ENCODE results near the gene LBR. TPM values are rescaled to one million over a fixed set of nuclear protein-coding genes. Genes with fewer than 3 reads are reported as not detected.

LBR gene
- total RNA-seq, 1 donor from 2014 or later: 48.8 TPM

DNA sequence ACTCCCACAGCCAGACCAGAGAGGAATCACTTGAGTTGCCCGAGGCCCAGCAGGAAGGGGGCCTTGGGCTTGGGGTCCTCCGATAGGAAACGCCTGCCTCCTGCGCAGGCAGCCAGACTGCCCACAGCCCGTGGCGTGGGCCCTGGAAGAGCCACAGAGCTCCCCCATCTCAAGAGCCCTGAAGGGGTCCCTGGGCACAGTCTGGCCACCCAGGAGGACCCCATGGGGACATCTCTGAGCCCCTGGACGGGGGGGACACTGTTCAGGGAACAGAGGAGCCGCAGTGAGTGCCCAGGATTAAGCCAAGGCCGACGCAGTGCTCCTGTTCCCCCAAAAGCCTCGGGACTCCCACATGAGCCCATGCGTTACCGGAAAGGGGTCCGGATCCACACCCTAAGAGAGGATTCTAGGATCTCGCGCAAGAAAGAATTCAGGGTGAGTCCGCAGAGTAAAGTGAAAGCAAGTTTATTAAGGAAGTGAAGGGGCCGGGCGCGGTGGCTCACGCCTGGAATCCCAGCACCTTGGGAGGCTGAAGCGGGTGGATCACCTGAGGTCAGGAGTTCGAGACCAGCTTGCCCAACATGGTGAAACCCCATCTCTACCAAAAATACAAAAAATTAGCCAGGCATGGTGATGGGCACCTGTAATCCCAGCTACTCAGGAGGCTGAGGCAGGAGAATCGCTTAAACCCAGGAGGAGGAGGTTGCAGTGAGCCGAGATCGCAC lies 38.1 kb upstream of the LBR start:
- intact Hi-C loops (cut with DNase I): no loop called here
- DNase-seq (ENCODE audit: low spot score): no peak
- no peak for ATAC-seq

GRCh38 chr1:225464851-225465792 lies 37.3 kb upstream of the LBR start:
- DNase-seq (ENCODE audit: low spot score): no peak
- ATAC-seq: no peak

DNA sequence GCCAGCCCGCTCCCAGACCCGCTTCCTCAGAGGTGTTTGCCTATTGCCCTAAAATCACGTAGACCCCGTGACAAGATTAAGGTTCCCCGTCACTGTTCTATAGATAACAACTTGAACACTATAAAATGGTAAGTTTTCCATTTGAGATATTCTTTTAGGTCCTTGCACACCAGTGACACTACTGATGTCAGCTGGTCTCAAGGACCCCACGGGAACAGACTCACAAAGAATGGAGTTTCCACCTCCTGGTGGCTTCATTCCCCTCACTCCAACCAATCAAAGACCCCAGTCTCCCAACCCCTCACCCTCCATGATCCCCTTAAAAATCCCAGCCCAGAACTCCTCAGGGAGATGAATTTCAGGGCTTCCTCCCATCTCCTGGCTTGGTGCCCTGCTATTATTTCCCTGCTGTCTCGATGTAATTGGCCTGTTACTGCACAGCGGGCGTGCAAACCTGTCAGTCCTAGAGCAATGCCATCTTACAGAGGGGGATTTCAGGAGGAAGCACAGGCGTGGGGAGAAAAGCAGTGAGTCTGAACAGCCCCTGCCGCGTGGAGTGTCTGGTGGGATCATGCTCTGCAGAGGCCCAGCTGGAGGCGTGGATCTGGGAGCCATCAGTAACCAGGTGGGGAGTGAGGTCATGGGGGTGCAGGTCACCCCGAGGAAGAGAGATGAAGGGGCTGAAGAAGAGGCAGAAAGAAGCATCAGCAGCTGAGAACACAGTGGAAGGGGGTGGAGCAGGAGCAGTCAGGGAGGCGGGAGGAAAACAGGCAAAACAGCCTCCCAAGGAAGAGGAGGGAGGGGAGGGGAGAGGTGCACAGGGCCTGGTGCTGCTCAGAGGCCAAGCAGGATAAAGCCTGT lies 35.1 kb upstream of the LBR start:
- DNase-seq (ENCODE audit: low spot score): no peak
- intact Hi-C loops (cut with DNase I): no loop called here
- ATAC-seq: no peak

More at GRCh38 chr1:225464851-225465792, 37.3 kb upstream of the LBR start:
- intact Hi-C loops (cut with DNase I): no loop called here

DNA sequence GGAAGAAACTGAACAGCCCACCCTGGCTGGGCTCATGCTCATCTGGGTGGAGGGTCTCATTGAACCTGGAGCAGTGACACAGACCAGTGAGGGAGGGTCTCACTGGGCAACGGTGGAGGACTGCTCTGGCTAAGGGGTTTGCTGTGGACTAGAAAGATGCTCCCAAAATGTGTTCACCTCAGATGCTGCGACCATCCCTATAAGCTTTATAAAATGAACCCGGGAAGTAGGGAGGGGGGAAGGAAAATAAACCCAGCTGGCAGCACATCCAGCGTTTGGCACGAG lies 34.5 kb upstream of the LBR start:
- intact Hi-C loops (cut with DNase I): no loop called here
- no peak for DNase-seq (ENCODE audit: low spot score)
- ATAC-seq: no peak

DNA sequence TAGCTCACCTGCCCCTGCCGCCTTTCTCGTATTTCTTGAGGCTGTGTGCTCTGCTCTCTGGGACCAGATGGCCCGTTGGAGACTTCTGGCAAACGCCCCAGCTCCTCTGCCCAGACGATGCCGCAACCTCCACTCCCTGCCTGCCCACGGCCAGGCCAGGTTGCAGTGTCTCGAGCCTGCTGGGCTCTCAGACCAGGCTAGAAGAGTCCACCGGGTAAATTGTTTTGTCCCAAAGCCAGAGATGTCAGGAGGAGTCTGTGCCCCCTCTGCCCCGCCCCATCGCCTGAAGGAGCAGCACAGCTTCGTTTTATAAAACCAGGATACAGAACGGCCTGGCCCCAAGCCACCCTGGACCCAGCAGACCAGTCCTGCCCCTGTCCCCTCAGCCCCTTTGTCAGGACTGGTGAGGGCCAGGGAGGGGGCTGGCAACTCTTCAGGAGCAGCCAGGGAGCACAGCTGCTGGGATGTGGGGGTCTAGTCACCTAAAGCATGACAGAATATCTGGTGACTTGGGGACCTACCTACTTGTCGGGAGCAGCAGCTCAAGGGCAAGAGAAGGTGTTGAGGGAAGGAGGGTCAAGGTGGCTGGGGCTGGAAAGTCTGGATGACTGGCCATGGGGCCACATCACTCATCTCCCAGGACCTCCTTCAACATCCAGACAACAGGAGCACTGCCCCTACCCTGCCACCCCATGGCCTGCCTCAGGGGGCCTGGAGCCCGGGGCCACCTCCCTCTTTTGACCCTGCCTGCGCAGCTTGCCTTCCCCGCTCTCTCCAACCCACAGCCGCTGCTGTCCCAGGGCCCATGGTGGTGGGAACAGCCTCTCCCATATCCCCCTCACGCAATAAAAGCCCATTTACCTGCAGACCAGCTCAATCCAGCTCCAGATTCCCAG lies 33.9 kb upstream of the LBR start:
- no peak for ATAC-seq
- peak; percentile 45 for DNase-seq (ENCODE audit: low spot score)
- intact Hi-C loops (cut with DNase I): no loop called here

- DNase-seq (ENCODE audit: low spot score): peak; percentile 33
- ATAC-seq: no peak
- intact Hi-C loops (cut with DNase I): no loop called here
These were observed 33.1 kb upstream of the LBR start for GRCh38 chr1:225460737-225461532.

DNA sequence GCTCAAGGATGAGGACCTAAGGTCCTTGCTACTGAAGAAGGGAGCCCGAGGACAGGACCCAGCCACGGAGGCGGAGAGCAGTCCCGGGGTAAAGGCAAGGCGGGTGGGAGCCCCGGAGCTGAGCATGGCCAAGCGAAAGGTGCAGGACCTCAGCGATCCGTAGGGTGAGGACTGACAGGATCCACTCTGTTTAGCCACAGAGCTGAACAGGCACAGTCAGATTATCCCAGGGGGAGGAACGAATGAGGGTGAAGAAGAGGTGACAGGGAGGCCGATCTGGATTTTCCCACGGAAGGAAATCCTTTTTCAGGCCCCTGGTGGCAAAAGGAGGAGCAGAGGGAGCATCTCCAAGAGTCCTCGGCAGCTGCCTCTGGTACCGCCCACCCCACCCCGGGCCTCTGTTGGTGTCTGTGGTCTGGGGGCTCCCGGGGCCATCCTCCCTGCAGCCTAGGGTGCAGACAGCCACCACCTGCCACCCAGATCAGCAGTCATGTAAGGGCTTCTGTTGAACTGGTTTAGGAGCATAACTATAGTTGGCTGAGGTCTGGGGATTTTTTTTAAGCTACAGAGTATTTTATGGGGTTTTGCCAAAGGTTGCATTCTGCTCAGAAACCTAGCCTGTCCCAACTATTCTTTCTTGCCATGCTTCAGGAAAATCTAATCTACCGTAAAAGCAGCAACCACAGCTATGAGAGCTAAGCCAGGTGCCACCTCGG lies 32.3 kb upstream of the LBR start:
- peak; percentile 54 for DNase-seq (ENCODE audit: low spot score)
- peak; percentile 18 for ATAC-seq
- intact Hi-C loops (cut with DNase I): no loop called here

- intact Hi-C loops (cut with DNase I): no loop called here
- ATAC-seq (peak; percentile 55), DNase-seq (ENCODE audit: low spot score) (no peak)
These were observed 30.4 kb upstream of the LBR start for GRCh38 chr1:225458222-225458631.

DNA sequence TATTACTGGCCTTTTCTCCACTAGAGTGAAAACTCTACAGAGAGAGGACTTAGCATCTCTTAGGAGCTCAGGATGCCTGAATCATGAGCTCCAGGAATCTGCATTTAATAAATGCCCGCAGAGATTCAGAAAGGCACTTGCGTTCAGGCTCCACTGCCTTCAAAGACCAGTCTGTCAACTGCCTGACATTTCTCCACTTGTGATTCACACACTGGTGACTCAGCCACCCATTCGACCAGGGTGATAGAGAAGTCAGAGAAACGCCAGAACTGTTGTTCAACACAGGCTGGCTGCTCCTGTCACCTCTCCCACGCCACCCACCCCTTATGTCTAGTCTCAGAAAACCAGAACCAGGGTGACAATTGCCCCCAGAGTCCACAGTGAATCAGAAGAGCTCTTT lies 26.9 kb upstream of the LBR start:
- no peak for ATAC-seq
- intact Hi-C loops (cut with DNase I): no loop called here

GRCh38 chr1:225453797-225454648 lies 26.2 kb upstream of the LBR start:
- intact Hi-C loops (cut with DNase I): no loop called here
- DNase-seq (ENCODE audit: low spot score): peak; percentile 28
- ATAC-seq: no peak

More for the DNA sequence above, 26.9 kb upstream of the LBR start:
- peak; percentile 54 for DNase-seq (ENCODE audit: low spot score)

GRCh38 chr1:225451840-225452515 lies 24.1 kb upstream of the LBR start:
- intact Hi-C loops (cut with DNase I): no loop called here
- DNase-seq (ENCODE audit: low spot score) (peak; percentile 51), ATAC-seq (no peak)

- DNase-seq (ENCODE audit: low spot score): peak; percentile 18
- intact Hi-C loops (cut with DNase I): no loop called here
- no peak for ATAC-seq
These were observed 23.5 kb upstream of the LBR start for GRCh38 chr1:225451340-225451739.

- intact Hi-C loops (cut with DNase I): no loop called here
- ATAC-seq: peak; percentile 10
- peak; percentile 54 for DNase-seq (ENCODE audit: low spot score)
These were observed 22.8 kb upstream of the LBR start for GRCh38 chr1:225450491-225451191.

GRCh38 chr1:225449774-225450173 lies 21.9 kb upstream of the LBR start:
- DNase-seq (ENCODE audit: low spot score) (peak; percentile 47), ATAC-seq (no peak)
- intact Hi-C loops (cut with DNase I): no loop called here

- ATAC-seq: no peak
- DNase-seq (ENCODE audit: low spot score): peak; percentile 34
- intact Hi-C loops (cut with DNase I): no loop called here
These were observed 21.4 kb upstream of the LBR start for GRCh38 chr1:225449261-225449660.

Data from sciatic nerve (tissue), 2 donors.